WI38 (cell line): ENCODE data around the gene CDC16.
"Not testable (repeated sequence)": the region's sequence is repeated elsewhere in the genome, so short reads cannot be mapped to it uniquely, and the experiment has no call there.

ENCODE experiments used
- H3K4me3 ChIP-seq: 2 replicates; pipeline ENCODE4 v1.5.1; 2011; ENCODE audit warnings: low read depth, mild to moderate bottlenecking, control low read depth, low read length
- CTCF ChIP-seq: IDR thresholded peaks from 2 replicates; pipeline ENCODE4 v1.5.1; 2012; ENCODE audit warnings: low read depth, mild to moderate bottlenecking, control low read depth, low read length

Gene CDC16

GRCh38 chr13:114249077-114249476 lies 14.4 kb downstream of the CDC16 start:
- TF ChIP-seq CTCF = no peak
- H3K4me3 ChIP-seq = no peak overlapping the region

- H3K4me3 ChIP-seq = not testable (repeated sequence)
Measured at GRCh38 chr13:114251639-114252440, 17.1 kb downstream of the CDC16 start.

- no peak for TF ChIP-seq CTCF
- no peak overlapping the region for H3K4me3 ChIP-seq
Measured at GRCh38 chr13:114256547-114256946, 21.9 kb downstream of the CDC16 start.

GRCh38 chr13:114257014-114257413 lies 22.3 kb downstream of the CDC16 start:
- no peak overlapping the region for H3K4me3 ChIP-seq
- no peak for TF ChIP-seq CTCF

DNA sequence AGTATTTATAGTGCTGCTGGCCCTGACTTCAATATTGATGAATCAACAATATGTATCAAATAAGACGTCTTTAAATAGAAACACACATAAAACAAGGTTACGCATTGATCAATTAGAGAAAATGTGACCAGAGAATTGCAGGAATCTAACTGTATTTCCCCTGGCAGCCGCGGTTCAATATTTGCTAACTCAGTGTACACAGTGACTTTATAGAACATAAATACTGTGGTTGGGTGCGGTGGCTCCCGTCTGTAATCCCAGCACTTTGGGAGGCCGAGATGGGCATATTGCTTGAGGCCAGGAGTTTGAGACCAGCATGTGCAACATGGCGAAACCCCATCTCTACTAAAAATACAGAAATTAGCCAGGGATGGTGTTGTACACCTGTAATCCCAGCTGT lies 23.9 kb downstream of the CDC16 start:
- no peak overlapping the region for H3K4me3 ChIP-seq
- TF ChIP-seq CTCF = no peak

- no peak overlapping the region for H3K4me3 ChIP-seq
- TF ChIP-seq CTCF = no peak
Measured at GRCh38 chr13:114259374-114259773, 24.7 kb downstream of the CDC16 start.

GRCh38 chr13:114259974-114260373 lies 25.3 kb downstream of the CDC16 start:
- H3K4me3 ChIP-seq = no peak overlapping the region
- no peak for TF ChIP-seq CTCF

GRCh38 chr13:114260814-114261213 lies 26.1 kb downstream of the CDC16 start:
- TF ChIP-seq CTCF = no peak
- H3K4me3 ChIP-seq = no peak overlapping the region
